GM12878 (cell line): ENCODE measurements around the gene MCM9. TPM values are rescaled to one million over a fixed set of nuclear protein-coding genes. Genes with fewer than 3 reads are reported as not detected.

Experiments
- BRCA1 ChIP-seq: IDR thresholded peaks from 2 replicates; pipeline ENCODE4 v1.6.1; 2011; ENCODE audit warnings: low read depth, low read length, improper control_type of control experiment
- CREM ChIP-seq: IDR thresholded peaks from 2 replicates; pipeline ENCODE4 v1.6.1; 2014; ENCODE audit warnings: antibody characterized with exemption, low read depth
- E4F1 ChIP-seq: fragments of 450-650 bp; IDR thresholded peaks from 2 replicates; pipeline ENCODE4 v1.6.1; 2018; ENCODE audit warnings: borderline replicate concordance, mild to moderate bottlenecking; ENCODE audit not compliant: partially characterized antibody
- EZH2 ChIP-seq: IDR thresholded peaks from 2 replicates; pipeline ENCODE4 v1.6.1; 2012; ENCODE audit warnings: low read depth, mild to moderate bottlenecking, control low read depth, inconsistent platforms, low read length, borderline replicate concordance; ENCODE audit not compliant: control insufficient read depth
- GABPA ChIP-seq: IDR thresholded peaks from 2 replicates; pipeline ENCODE4 v1.6.1; 2014; ENCODE audit warnings: antibody characterized with exemption, low read depth, mild to moderate bottlenecking, inconsistent platforms
- HDGF ChIP-seq: fragments of 450-650 bp; IDR thresholded peaks from 2 replicates; pipeline ENCODE4 v1.6.1; 2016; ENCODE audit warnings: antibody characterized with exemption
- IKZF2 ChIP-seq, 2 experiments: fragments of 450-650 bp; IDR thresholded peaks; 2 replicates each; pipeline ENCODE4 v1.6.1; 2017; ENCODE audit warnings: mild to moderate bottlenecking in 2 of 2, moderate library complexity in 2 of 2
- MEF2A ChIP-seq: IDR thresholded peaks from 2 replicates; pipeline ENCODE4 v1.6.1; 2011; ENCODE audit warnings: low read depth, mild to moderate bottlenecking, low read length, moderate library complexity; ENCODE audit not compliant: insufficient read depth
- NFXL1 ChIP-seq: fragments of 450-650 bp; IDR thresholded peaks from 2 replicates; pipeline ENCODE4 v1.6.1; 2017; ENCODE audit warnings: antibody characterized with exemption, mild to moderate bottlenecking, borderline replicate concordance
- NR2C1 ChIP-seq: fragments of 450-650 bp; IDR thresholded peaks from 2 replicates; pipeline ENCODE4 v1.6.1; 2017; ENCODE audit warnings: antibody characterized with exemption, mild to moderate bottlenecking, moderate library complexity
- NR2F1 ChIP-seq: fragments of 450-650 bp; conservative IDR thresholded peaks from 2 replicates; pipeline ENCODE4 v1.6.1; 2017; ENCODE audit warnings: mild to moderate bottlenecking
- PAX8 ChIP-seq: fragments of 450-650 bp; IDR thresholded peaks from 2 replicates; pipeline ENCODE4 v1.6.1; 2017; ENCODE audit warnings: mild to moderate bottlenecking, moderate library complexity
- PML ChIP-seq: IDR thresholded peaks from 2 replicates; pipeline ENCODE4 v1.6.1; 2012; ENCODE audit warnings: low read length, inconsistent platforms
- RBBP5 ChIP-seq: fragments of 200-600 bp; sonication (generic); conservative IDR thresholded peaks from 2 replicates; pipeline ENCODE4 v1.6.1; 2016
- RFX5 ChIP-seq: IDR thresholded peaks from 2 replicates; pipeline ENCODE4 v1.6.1; 2011; ENCODE audit warnings: low read depth, low read length, improper control_type of control experiment
- SIX5 ChIP-seq: IDR thresholded peaks from 2 replicates; pipeline ENCODE4 v1.6.1; 2011; ENCODE audit warnings: mild to moderate bottlenecking, low read depth, low read length, moderate library complexity; ENCODE audit not compliant: severe bottlenecking
- SMAD1 ChIP-seq: fragments of 450-650 bp; IDR thresholded peaks from 2 replicates; pipeline ENCODE4 v1.6.1; 2018; ENCODE audit warnings: mild to moderate bottlenecking, low read depth; ENCODE audit not compliant: partially characterized antibody
- STAT1 ChIP-seq: fragments of 450-650 bp; conservative IDR thresholded peaks from 2 replicates; pipeline ENCODE4 v1.6.1; 2014; ENCODE audit warnings: antibody characterized with exemption, mild to moderate bottlenecking
- TBL1XR1 ChIP-seq: IDR thresholded peaks from 2 replicates; pipeline ENCODE4 v1.6.1; 2012; ENCODE audit warnings: low read depth, low read length, improper control_type of control experiment
- ZNF687 ChIP-seq: fragments of 450-650 bp; IDR thresholded peaks from 2 replicates; pipeline ENCODE4 v1.6.1; 2017; ENCODE audit warnings: mild to moderate bottlenecking, moderate library complexity
- polyA plus RNA-seq, 11 experiments: library from polyadenylated mRNA; depleted of rRNA in 4 of 11; unstranded in 6 of 11; stranded (reverse) in 5 of 11; fragments of >200 nt; fragmentation: Nextera tagmentation in 4 of 11; fragmentation: Illumina TruSeq in 1 of 11; extraction: Ambion mirVana in 4 of 11; extraction: Trizol in 1 of 11; gene quantifications; 1 replicate in 1 of 11; 2 replicates in 10 of 11; pipeline versions ENCODE4 v1.2.1 to v1.2.3, GENCODE V29; 2011 to 2016; ENCODE audit warnings: inconsistent platforms in 2 of 11, missing spikeins in 2 of 11, low read depth in 1 of 11
- total RNA-seq, 4 experiments: library from RNA; depleted of rRNA in 3 of 4; stranded (reverse); fragments of >200 nt in 3 of 4; fragmentation: Illumina TruSeq in 1 of 4; extraction: Trizol in 1 of 4; gene quantifications; 2 replicates each; pipeline versions ENCODE4 v1.2.1 to v1.2.3, GENCODE V29; 2013 to 2021
- TF ChIP-seq, protein P1 (sequence below): fragments of 450-650 bp; IDR thresholded peaks from 2 replicates; pipeline ENCODE4 v1.6.1; 2016; ENCODE audit warnings: mild to moderate bottlenecking, moderate library complexity, borderline replicate concordance

Gene MCM9
- total and polyA plus RNA-seq, 10 of the 15 experiments (the other 5 are each of a cell fraction or from before 2014, with no cell fraction given), result 3.4 to 18.5 (median 9.7) TPM

GRCh38 chr6:118843685-118844390 lies 91.1 kb downstream of the MCM9 start (continued):
- no peak for TF ChIP-seq PAX8
- TF ChIP-seq SIX5, result no peak
- TF ChIP-seq NR2C1, result no peak
- TF ChIP-seq STAT1, result no peak
- no peak for TF ChIP-seq HDGF
- TF ChIP-seq SMAD1, result no peak
- 0 out of 2 replicates have a peak, but pooled peaks have one; percentile 25 for TF ChIP-seq PML
- TF ChIP-seq NR2F1, result no peak
- no peak for TF ChIP-seq RBBP5
- TF ChIP-seq, protein P1, sequence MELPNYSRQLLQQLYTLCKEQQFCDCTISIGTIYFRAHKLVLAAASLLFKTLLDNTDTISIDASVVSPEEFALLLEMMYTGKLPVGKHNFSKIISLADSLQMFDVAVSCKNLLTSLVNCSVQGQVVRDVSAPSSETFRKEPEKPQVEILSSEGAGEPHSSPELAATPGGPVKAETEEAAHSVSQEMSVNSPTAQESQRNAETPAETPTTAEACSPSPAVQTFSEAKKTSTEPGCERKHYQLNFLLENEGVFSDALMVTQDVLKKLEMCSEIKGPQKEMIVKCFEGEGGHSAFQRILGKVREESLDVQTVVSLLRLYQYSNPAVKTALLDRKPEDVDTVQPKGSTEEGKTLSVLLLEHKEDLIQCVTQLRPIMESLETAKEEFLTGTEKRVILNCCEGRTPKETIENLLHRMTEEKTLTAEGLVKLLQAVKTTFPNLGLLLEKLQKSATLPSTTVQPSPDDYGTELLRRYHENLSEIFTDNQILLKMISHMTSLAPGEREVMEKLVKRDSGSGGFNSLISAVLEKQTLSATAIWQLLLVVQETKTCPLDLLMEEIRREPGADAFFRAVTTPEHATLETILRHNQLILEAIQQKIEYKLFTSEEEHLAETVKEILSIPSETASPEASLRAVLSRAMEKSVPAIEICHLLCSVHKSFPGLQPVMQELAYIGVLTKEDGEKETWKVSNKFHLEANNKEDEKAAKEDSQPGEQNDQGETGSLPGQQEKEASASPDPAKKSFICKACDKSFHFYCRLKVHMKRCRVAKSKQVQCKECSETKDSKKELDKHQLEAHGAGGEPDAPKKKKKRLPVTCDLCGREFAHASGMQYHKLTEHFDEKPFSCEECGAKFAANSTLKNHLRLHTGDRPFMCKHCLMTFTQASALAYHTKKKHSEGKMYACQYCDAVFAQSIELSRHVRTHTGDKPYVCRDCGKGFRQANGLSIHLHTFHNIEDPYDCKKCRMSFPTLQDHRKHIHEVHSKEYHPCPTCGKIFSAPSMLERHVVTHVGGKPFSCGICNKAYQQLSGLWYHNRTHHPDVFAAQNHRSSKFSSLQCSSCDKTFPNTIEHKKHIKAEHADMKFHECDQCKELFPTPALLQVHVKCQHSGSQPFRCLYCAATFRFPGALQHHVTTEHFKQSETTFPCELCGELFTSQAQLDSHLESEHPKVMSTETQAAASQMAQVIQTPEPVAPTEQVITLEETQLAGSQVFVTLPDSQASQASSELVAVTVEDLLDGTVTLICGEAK, result no peak
- TF ChIP-seq EZH2, result no peak
- no peak for TF ChIP-seq ZNF687
- TF ChIP-seq MEF2A, result peak; percentile 53; the same call in 1 of the 2 replicates
- peak; percentile 70 for TF ChIP-seq GABPA
- TF ChIP-seq RFX5, result no peak
- peak in 1 of 2 experiments; percentile 66; a peak in 3 of 4 replicates for TF ChIP-seq IKZF2 (IDR thresholded peaks at IDR 0.05)
- TF ChIP-seq CREM, result peak; percentile 78
- TF ChIP-seq NFXL1, result no peak
- no peak for TF ChIP-seq BRCA1
- no peak for TF ChIP-seq TBL1XR1
- TF ChIP-seq E4F1, result no peak
